ENCODE data around the gene ROS1.

DNA sequence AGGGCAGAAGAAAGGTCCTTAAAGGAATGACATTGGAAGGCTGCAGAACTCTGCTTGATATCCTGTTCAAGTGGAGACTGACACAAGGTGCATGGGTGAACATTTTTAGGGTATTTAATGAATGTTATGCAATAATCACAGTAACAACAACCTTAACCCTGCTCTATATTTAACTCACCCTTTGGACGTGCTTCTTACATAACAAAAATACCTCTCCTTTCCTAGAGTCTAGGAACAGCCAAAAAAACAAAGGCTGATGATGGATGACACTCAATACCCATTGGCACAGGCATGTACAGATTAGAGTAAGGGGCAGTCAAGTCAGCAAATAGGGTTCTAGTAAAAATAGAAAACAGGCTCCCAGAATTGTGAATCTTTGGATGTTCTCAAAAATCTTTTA, 30.6 kb downstream of the ROS1 start:
- TF ChIP-seq CTCF (conservative IDR thresholded peaks at IDR 0.05 in 1 of 2, IDR thresholded peaks at IDR 0.05 in 1 of 2; ENCODE audit: low read depth in 1 of 2, low read length in 2 of 2) (no peak), EZH2 (IDR thresholded peaks at IDR 0.05; ENCODE audit: low read length, missing control alignments) (no peak)
